ENCODE measurements around the gene IGSF9B.
A peak's percentile ranks its signal among the peaks of the same experiment; 100 is the strongest.

Gene IGSF9B

DNA sequence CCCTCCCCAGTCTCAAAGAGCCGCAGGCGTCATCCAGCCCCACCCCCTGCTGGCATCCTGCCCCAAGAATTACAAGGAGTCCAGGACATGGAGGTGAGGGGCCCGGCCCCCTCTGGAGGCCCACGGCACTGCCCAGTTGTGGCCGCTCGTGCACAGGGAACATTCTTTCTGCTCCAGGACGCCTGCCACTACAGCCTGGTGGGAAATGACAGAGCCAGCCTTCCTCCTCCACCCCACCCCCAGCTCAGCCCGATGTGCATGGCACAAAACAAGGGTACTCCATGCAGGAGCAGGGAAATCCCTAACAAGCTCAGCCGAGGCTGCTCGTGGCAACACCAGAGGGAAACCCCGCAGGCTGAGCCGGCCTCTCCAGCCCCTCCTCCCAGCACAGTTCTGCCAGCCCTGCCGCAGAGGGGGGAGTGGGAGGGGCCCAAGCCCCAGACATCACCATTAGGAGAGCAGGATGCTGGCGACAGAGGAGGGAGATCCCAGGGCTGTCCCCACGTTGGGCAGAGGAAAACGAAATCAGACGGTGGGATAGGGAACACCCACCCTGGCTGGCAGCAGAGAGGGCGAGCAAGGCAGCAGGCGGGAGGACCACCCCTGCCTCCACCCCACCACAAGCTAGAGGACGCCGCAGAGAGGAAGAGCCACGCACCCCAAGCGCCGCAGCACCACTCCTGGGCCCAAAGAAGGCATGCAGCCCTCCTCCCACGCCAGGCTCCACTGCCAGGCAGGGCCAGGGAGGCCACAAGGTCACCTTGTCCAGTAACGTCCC lies 10.0 kb downstream of the IGSF9B start (continued):
- no peak for TF ChIP-seq ZFP3 (CRISPR knock-in tag; IDR thresholded peaks at IDR 0.05)
- no peak for TF ChIP-seq ISL1 (CRISPR knock-in tag; IDR thresholded peaks at IDR 0.05)

DNA sequence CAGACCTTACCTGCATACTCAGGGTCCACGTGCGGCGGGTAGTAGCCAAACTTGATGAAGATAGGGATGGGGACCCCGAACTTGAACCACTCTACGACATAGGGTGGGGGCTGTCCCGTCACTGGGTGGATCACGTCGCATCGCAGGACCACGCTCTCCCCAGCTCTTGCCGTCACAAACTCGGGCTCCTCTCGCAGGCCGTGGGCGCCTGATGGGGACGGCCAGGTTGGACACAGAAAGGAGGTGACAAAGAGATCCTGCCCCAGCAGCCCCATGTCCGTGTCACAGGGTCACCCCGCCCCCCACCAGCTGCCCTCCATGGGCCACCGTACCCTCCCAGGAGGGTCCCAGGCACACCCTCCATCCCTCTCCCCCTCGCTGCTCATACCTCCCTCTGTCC lies 10.7 kb downstream of the IGSF9B start:
- TF ChIP-seq ZNF565 (CRISPR knock-in tag; conservative IDR thresholded peaks at IDR 0.05; ENCODE audit: low read depth): no peak
- TF ChIP-seq, protein P1, sequence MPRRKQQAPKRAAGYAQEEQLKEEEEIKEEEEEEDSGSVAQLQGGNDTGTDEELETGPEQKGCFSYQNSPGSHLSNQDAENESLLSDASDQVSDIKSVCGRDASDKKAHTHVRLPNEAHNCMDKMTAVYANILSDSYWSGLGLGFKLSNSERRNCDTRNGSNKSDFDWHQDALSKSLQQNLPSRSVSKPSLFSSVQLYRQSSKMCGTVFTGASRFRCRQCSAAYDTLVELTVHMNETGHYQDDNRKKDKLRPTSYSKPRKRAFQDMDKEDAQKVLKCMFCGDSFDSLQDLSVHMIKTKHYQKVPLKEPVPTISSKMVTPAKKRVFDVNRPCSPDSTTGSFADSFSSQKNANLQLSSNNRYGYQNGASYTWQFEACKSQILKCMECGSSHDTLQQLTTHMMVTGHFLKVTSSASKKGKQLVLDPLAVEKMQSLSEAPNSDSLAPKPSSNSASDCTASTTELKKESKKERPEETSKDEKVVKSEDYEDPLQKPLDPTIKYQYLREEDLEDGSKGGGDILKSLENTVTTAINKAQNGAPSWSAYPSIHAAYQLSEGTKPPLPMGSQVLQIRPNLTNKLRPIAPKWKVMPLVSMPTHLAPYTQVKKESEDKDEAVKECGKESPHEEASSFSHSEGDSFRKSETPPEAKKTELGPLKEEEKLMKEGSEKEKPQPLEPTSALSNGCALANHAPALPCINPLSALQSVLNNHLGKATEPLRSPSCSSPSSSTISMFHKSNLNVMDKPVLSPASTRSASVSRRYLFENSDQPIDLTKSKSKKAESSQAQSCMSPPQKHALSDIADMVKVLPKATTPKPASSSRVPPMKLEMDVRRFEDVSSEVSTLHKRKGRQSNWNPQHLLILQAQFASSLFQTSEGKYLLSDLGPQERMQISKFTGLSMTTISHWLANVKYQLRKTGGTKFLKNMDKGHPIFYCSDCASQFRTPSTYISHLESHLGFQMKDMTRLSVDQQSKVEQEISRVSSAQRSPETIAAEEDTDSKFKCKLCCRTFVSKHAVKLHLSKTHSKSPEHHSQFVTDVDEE (CRISPR knock-in tag; IDR thresholded peaks at IDR 0.05): no peak
- TF ChIP-seq ISL1 (CRISPR knock-in tag; IDR thresholded peaks at IDR 0.05): no peak
- no peak for TF ChIP-seq CSDC2 (CRISPR knock-in tag; IDR thresholded peaks at IDR 0.05)
- TF ChIP-seq, protein P2, sequence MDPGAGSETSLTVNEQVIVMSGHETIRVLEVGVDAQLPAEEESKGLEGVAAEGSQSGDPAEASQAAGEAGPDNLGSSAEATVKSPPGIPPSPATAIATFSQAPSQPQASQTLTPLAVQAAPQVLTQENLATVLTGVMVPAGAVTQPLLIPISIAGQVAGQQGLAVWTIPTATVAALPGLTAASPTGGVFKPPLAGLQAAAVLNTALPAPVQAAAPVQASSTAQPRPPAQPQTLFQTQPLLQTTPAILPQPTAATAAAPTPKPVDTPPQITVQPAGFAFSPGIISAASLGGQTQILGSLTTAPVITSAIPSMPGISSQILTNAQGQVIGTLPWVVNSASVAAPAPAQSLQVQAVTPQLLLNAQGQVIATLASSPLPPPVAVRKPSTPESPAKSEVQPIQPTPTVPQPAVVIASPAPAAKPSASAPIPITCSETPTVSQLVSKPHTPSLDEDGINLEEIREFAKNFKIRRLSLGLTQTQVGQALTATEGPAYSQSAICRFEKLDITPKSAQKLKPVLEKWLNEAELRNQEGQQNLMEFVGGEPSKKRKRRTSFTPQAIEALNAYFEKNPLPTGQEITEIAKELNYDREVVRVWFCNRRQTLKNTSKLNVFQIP (CRISPR knock-in tag; IDR thresholded peaks at IDR 0.05; ENCODE audit: borderline replicate concordance, low read depth): no peak
- no peak for ATAC-seq

DNA sequence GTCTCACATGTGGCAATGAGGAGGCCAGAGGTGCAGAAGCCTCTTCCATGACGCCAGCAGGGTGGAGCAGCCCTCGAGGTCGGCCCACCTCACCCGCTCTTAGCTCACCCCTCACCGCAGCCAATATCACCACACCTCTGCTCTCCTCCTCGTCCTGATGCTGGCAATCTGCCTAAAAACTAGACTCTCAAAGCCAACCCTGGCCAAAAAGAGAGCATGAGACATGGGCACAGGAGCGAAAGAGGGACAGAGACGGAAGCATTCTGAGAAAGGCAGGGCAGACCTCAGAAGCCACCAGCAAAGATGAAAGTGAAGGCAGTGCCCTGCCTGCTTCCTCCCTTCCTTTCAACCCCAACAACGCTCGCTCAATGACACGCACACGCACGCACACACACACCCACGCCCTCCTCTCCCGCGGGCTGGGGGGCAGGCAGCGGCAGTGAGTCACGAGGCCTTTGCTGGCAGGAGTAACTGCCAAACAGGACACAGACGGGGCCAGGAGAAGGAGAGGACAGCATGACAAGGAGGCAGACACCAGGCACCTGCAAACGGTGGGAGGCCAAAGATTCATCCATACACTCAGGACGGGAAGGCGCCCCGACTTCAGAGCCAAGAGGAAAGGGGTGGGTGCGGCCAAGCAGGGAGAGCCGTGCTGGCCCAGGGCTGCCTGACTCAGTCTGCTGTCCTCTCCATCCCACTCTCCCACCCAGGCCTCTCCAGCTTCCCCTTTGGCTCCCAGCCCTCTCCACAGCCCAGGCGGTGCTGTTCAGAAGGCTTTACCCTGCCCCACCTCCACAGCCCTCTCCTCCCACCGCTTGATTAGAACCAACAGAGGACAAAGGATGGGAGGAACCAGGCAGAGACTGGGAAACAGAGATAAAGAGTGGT lies 11.4 kb downstream of the IGSF9B start:
- peak; percentile 21; the same call in 1 of the 3 replicates for ATAC-seq
- TF ChIP-seq ZNF70 (CRISPR knock-in tag; IDR thresholded peaks at IDR 0.05): 0 out of 2 replicates have a peak, but pooled peaks have one; percentile 15
- no peak for TF ChIP-seq GLIS3 (CRISPR knock-in tag; IDR thresholded peaks at IDR 0.05)
- no peak for TF ChIP-seq OSR1 (CRISPR knock-in tag; IDR thresholded peaks at IDR 0.05)

DNA sequence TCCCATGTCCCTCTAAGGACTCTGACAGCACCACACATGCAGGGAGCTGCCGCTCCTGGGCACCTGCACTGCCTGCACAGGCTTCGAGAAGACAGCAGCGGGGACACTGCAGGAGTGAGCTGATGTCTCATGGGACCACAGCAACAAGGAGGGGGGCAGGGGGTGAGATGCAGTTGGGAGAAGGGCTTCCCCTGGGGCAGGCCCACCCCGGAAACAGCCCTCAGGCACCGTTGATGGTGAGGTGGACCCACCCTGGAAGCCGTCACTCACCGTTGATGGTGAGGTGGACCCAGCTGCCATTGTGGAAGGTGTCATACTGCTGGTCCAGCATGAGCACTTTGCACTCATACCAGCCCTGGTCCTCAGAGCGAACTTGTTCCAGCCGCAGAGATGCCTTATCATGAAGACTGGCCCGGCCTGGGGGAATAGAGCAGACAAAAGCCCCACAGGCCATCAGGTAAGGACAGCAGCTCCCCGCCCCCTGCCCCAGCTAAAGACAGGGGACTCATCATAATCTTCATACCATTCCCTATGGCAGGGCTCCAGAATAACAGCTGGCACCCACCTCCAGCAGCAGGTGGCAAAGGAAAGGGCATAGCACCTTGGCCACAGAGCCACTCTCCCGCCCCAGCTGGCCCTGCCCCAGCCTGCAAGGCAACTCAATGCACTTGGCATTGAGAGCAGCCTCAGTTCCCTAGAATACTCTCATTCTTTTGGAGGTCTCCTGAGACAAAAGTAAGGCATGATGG lies 12.6 kb downstream of the IGSF9B start:
- no peak for ATAC-seq
- TF ChIP-seq ARNTL (CRISPR knock-in tag; IDR thresholded peaks at IDR 0.05; ENCODE audit: borderline replicate concordance, low read depth) (no peak), PPARA (CRISPR knock-in tag; IDR thresholded peaks at IDR 0.05; ENCODE audit: borderline replicate concordance) (no peak), TOX (CRISPR knock-in tag; IDR thresholded peaks at IDR 0.05; ENCODE audit: borderline replicate concordance) (no peak), ZNF565 (CRISPR knock-in tag; conservative IDR thresholded peaks at IDR 0.05; ENCODE audit: low read depth) (no peak), RARB (CRISPR knock-in tag; IDR thresholded peaks at IDR 0.05) (no peak), OSR1 (CRISPR knock-in tag; IDR thresholded peaks at IDR 0.05) (no peak), BACH2 (CRISPR knock-in tag; IDR thresholded peaks at IDR 0.05; ENCODE audit: borderline replicate concordance) (no peak)
- TF ChIP-seq, protein P3, sequence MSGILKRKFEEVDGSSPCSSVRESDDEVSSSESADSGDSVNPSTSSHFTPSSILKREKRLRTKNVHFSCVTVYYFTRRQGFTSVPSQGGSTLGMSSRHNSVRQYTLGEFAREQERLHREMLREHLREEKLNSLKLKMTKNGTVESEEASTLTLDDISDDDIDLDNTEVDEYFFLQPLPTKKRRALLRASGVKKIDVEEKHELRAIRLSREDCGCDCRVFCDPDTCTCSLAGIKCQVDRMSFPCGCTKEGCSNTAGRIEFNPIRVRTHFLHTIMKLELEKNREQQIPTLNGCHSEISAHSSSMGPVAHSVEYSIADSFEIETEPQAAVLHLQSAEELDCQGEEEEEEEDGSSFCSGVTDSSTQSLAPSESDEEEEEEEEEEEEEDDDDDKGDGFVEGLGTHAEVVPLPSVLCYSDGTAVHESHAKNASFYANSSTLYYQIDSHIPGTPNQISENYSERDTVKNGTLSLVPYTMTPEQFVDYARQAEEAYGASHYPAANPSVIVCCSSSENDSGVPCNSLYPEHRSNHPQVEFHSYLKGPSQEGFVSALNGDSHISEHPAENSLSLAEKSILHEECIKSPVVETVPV (CRISPR knock-in tag; IDR thresholded peaks at IDR 0.05): no peak
- TF ChIP-seq, protein P1 (CRISPR knock-in tag; IDR thresholded peaks at IDR 0.05): no peak
- TF ChIP-seq, protein P2 (CRISPR knock-in tag; IDR thresholded peaks at IDR 0.05; ENCODE audit: borderline replicate concordance, low read depth): no peak
- TF ChIP-seq, protein P4, sequence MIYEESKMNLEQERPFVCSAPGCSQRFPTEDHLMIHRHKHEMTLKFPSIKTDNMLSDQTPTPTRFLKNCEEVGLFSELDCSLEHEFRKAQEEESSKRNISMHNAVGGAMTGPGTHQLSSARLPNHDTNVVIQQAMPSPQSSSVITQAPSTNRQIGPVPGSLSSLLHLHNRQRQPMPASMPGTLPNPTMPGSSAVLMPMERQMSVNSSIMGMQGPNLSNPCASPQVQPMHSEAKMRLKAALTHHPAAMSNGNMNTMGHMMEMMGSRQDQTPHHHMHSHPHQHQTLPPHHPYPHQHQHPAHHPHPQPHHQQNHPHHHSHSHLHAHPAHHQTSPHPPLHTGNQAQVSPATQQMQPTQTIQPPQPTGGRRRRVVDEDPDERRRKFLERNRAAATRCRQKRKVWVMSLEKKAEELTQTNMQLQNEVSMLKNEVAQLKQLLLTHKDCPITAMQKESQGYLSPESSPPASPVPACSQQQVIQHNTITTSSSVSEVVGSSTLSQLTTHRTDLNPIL (CRISPR knock-in tag; IDR thresholded peaks at IDR 0.05; ENCODE audit: low read depth): no peak
